ENCODE measurements around the gene PPP2R5C. TPM values are rescaled to one million over a fixed set of nuclear protein-coding genes. Genes with fewer than 3 reads are reported as not detected.

The PPP2R5C gene
- total and polyA plus RNA-seq, 11 donors = 99.4 to 248 (median 204) TPM

DNA sequence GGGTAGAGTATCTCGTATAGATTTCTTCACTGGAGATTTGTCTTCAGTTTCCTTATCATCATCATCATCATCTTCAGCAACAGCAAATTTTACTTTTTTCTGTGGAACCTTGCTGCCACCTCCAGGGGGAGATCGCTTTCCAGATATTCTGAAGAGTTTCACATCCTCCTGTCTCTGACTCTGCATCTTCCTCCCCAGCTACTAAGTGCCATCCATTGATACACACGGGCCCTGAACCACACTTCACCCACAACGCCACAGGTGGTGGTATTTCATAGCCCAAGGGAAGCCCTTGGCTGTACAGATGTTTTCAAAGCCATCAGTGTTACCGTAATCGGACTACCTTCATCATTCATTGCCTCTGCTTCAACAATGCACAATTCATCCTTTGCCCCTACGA is 82.2 kb downstream of the PPP2R5C start:
- Histone ChIP-seq H3K27ac (peak overlapping the region in 9 of 12 donors; percentile 5 to 68 (median 39)), H3K36me3 (peaks cover 0 to 22% (median 0%) of the 10 kb centered on the region in 9 donors), H3K4me1 (peaks cover 2 to 66% (median 45%) of the 10 kb centered on the region in 12 donors), H3K4me3 (no peak overlapping the region), H3K9me3 (no peaks in the 10 kb centered on the region), H3K27me3 (no peaks in the 10 kb centered on the region)
- WGBS, 4 donors = 63 to 70% (median 66%) methylated on average over 7 of the region's 7 CpGs
- DNase-seq (no peak), ATAC-seq (peak in 2 of 4 donors; percentile 11 to 31)
- TF ChIP-seq, protein P1, sequence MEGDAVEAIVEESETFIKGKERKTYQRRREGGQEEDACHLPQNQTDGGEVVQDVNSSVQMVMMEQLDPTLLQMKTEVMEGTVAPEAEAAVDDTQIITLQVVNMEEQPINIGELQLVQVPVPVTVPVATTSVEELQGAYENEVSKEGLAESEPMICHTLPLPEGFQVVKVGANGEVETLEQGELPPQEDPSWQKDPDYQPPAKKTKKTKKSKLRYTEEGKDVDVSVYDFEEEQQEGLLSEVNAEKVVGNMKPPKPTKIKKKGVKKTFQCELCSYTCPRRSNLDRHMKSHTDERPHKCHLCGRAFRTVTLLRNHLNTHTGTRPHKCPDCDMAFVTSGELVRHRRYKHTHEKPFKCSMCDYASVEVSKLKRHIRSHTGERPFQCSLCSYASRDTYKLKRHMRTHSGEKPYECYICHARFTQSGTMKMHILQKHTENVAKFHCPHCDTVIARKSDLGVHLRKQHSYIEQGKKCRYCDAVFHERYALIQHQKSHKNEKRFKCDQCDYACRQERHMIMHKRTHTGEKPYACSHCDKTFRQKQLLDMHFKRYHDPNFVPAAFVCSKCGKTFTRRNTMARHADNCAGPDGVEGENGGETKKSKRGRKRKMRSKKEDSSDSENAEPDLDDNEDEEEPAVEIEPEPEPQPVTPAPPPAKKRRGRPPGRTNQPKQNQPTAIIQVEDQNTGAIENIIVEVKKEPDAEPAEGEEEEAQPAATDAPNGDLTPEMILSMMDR (IDR thresholded peaks at IDR 0.05) = peak in 9 of 12 donors; percentile 13 to 35 (median 24)
- TF ChIP-seq POLR2A (IDR thresholded peaks at IDR 0.05) = no peak
- intact Hi-C loops (cut with DNase I) = loop anchor here in 2 of 10 donors (10.0 kb wide), 2 partner anchors 69 to 139 kb away; no protein-coding TSS in a partner anchor

DNA sequence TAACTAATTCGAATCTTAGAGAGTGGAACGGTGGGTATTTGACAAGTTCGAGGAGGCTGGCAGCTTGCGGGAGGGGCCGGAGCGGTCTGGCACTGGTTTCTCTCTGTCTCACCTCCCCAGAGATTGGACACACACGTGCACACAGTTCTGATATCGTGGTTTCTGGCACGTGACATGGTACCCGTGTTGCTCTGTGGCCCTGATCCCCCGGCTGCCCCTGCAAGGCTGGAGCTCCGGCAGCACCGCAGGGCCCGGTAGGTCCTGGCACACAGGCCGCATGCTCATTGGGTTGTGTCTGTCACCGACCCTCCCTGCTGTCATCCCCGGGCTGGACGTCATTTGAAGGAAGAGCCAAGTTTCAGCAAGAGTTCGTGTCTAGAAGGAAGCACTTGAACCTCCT is 82.7 kb downstream of the PPP2R5C start:
- peak; percentile 53 to 79 (median 78) for ATAC-seq
- 43 to 48% (median 45%) methylated on average over 19 of the region's 19 CpGs for WGBS, 4 donors

DNA sequence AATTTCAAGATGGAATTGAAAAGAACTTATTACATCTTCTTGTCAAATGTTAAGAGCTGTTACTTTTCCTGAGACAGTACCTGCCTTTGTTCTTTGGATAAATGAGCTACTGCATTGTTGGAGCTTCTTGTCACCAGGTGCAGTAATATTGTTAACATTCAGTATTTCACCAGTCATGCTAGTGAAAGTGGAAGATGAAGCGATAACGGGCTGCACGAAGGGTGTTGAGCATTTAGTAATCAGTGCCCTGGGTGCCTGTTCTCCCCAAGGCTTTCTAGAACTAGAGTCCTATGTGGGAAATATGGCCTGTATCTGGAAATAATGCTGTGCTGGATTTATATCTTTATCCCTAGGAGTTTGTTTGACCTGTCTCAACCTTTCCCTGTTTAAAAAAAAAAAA is 83.2 kb downstream of the PPP2R5C start:
- Histone ChIP-seq H3K4me1 (peaks cover 0 to 72% (median 53%) of the 10 kb centered on the region in 12 donors), H3K36me3 (peaks cover 0 to 17% (median 0%) of the 10 kb centered on the region in 9 donors), H3K27ac (peak overlapping the region in 10 of 12 donors; percentile 5 to 68 (median 42)), H3K27me3 (no peaks in the 10 kb centered on the region), H3K9me3 (no peaks in the 10 kb centered on the region), H3K4me3 (no peak overlapping the region)
- 65 to 70% (median 69%) methylated on average over 3 of the region's 3 CpGs for WGBS, 4 donors
- intact Hi-C loops (cut with DNase I) = loop anchor here in 2 of 10 donors (10.0 kb wide), 2 partner anchors 70 to 140 kb away; no protein-coding TSS in a partner anchor
- DNase-seq (no peak), ATAC-seq (no peak)
- TF ChIP-seq, protein P1 (IDR thresholded peaks at IDR 0.05) = no peak
- TF ChIP-seq POLR2A (IDR thresholded peaks at IDR 0.05) = no peak

More for the DNA sequence above, 82.7 kb downstream of the PPP2R5C start:
- Histone ChIP-seq H3K27me3 (no peaks in the 10 kb centered on the region), H3K9me3 (no peaks in the 10 kb centered on the region), H3K36me3 (peaks cover 0 to 22% (median 0%) of the 10 kb centered on the region in 9 donors), H3K4me1 (peaks cover 2 to 71% (median 50%) of the 10 kb centered on the region in 12 donors), H3K27ac (peak overlapping the region in 10 of 12 donors; percentile 5 to 68 (median 42)), H3K4me3 (no peak overlapping the region)
- TF ChIP-seq, protein P1 (IDR thresholded peaks at IDR 0.05) = no peak
- TF ChIP-seq POLR2A (IDR thresholded peaks at IDR 0.05) = no peak
- intact Hi-C loops (cut with DNase I) = loop anchor here in 2 of 10 donors (10.0 kb wide), 2 partner anchors 69 to 139 kb away; no protein-coding TSS in a partner anchor
- DNase-seq = peak; percentile 54 to 85 (median 77)

DNA sequence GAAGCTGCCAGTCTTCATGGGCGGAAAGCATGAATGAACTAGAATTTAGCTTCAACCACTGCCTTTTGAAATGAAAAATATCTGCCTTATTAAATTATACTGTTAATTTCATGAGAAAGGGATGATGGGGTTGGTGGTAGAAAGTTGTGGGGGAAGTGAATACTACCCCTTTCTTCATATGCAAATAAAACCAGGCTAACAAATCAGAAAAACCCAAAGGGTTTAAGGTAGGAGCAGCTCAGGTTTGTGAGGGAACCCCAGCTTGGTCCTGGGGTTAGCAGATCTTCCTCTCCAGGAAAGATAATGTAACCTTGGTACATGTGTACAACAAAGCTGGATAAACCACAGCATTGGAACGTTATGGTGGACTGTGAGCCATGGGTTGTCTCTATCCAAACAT is 84.0 kb downstream of the PPP2R5C start:
- Histone ChIP-seq H3K27me3 (no peaks in the 10 kb centered on the region), H3K4me3 (no peak overlapping the region), H3K9me3 (no peaks in the 10 kb centered on the region), H3K36me3 (peaks cover 0 to 13% (median 0%) of the 10 kb centered on the region in 9 donors), H3K4me1 (peaks cover 0 to 73% (median 55%) of the 10 kb centered on the region in 12 donors), H3K27ac (peak overlapping the region in 6 of 12 donors; percentile 8 to 68 (median 48))
- TF ChIP-seq, protein P1 (IDR thresholded peaks at IDR 0.05) = no peak
- TF ChIP-seq POLR2A (IDR thresholded peaks at IDR 0.05) = no peak
- WGBS, 4 donors = 66 to 86% (median 72%) methylated on average over 2 of the region's 2 CpGs
- ATAC-seq (no peak), DNase-seq (no peak)
- intact Hi-C loops (cut with DNase I) = loop anchor here in 2 of 10 donors (10.0 kb wide), 2 partner anchors 71 to 141 kb away; no protein-coding TSS in a partner anchor
